ENCODE data around the gene KLF14.
"Not testable (repeated sequence)": the region's sequence is repeated elsewhere in the genome, so short reads cannot be mapped to it uniquely, and the experiment has no call there.

Gene KLF14

DNA sequence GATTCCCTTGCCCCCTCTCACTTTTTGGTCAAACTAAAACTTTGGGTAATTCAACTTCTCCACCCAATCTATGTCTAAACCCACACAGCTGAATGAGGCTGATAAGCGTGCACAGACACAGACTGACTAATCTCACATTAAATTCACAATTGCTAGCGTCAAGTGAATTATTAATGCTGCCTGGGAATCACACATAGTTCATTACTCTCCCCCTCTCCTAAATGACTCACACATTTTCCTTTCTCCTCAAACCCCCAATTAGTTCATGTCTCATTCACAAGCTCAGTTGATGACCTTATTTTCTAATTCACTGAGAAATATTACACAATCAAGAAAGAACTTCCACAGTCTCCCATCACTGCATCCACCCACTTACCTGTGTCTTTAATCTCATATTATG is 14.5 kb downstream of the KLF14 start:
- no peak for DNase-seq (ENCODE audit: low read depth, low spot score)

GRCh38 chr7:130712416-130712815 is 21.6 kb downstream of the KLF14 start:
- DNase-seq (ENCODE audit: low read depth, low spot score): no peak

DNA sequence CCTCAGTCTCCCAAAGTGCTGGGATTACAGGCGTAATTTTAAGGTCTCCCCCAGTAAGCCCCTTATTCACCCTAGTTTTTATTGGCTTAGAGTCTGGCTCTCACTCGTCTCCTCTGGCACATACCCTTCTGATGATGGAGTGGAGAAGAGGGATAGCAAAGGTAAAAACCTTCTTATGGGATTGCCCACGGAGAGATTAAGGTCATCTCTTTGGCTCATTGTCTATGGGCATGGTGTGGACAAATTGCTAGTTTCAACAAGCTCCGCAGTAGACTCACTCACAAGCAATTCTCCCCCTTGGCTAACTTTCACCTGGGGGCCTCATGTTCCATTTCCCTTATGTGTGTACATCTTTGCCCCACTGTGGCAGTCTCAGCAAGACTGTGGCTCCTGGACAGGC is 25.2 kb downstream of the KLF14 start:
- no peak for DNase-seq (ENCODE audit: low read depth, low spot score)

- DNase-seq (ENCODE audit: low read depth, low spot score): no peak
Measured at GRCh38 chr7:130708001-130708400, 26.0 kb downstream of the KLF14 start.

DNA sequence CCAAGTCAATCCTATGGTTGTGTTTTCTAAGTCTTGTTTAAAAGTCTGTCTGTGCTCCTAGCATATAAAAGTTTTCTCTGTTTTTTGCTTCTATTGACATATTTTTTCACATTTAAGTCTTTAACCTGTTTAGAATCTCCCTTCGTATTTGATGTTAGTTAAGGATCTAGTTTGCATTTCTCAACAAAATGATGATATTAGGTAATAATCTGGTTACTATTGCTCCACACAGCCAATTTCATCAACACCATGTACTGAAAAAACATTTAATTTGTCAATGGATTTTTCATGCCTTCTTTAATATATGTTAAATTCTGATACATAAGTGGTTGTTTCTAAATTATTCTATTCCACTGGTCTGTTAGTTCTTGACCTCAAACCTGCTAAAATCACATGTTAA is 30.2 kb downstream of the KLF14 start:
- DNase-seq (ENCODE audit: low read depth, low spot score): no peak

DNA sequence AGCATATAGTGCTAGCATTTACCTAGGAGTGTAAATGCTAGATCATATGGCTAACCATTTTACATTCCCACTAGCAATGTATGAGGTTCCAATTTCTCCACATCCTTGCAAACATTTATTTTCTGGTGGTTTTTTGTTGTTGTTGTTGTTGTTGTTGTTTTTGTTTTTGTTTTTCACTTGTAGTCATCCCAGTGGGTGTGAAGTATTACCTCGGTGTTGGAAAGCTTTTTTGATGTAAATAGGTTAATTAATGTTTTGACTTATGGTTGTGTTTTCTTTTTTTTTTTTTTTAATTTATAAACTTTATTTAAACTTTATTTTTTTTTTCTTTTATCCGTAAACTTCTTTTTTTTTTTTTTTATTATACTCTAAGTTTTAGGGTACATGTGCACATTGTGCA is 32.4 kb downstream of the KLF14 start:
- no peak for DNase-seq (ENCODE audit: low read depth, low spot score)

DNA sequence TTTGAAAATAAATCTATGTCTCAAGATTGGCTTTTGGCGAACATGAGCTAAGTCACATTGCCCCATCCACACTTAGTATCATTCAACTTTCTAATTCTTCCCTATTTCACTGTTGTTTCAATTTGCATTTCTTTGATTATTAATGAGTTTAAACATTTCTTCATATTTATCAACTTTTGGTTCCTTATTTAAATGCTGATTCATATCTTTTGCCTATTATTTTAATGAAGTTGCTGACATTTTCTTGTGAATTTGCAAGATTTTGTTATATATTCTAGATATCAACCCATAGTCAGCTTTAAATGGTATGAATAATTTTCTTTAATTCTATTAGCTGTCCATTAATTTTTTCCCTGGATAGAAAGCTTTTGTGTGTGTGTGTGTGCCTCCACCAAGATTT is 33.2 kb downstream of the KLF14 start:
- DNase-seq (ENCODE audit: low read depth, low spot score): no peak

GRCh38 chr7:130699686-130700085 is 34.3 kb downstream of the KLF14 start:
- no peak for DNase-seq (ENCODE audit: low read depth, low spot score)

DNA sequence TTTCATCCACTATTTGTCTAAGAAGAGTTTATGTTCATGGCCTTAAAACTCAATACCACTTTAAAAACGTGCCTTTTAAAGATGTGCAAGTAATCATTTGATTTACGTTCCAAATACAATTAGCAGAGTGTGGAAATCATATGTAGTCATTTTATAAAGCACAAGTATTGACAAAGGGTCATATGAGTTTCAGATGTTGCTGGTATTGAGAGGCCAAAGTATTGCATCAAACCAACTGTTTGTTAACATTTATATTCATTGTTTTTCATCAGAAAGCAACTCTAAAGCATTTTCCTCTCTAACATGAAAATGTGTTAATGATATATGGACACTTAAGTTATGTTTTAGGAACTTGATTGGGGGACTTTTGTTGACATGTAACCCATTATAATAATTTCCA is 36.2 kb downstream of the KLF14 start:
- DNase-seq (ENCODE audit: low read depth, low spot score): no peak

DNA sequence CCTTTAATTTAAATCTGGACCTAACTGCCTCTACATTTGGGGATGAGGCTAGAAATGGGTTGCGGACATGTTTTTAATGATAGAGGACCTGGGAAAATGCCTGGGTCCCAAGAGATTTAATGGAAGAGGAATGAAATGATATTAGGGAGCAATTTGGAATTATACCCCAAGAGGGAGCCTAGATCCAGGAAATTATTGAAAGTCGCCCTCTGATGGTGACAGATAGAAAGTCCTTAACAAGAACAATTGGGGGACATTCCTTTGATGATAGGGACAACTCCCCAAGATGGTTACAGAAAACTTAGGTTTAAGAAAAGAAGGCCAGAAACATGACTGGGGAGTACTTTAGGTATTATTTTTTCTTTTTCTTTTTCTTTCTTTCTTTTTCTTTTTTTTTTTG is 38.2 kb downstream of the KLF14 start:
- DNase-seq (ENCODE audit: low read depth, low spot score): no peak

GRCh38 chr7:130692396-130692795 is 41.6 kb downstream of the KLF14 start:
- not testable (repeated sequence) for DNase-seq (ENCODE audit: low read depth, low spot score)

- DNase-seq (ENCODE audit: low read depth, low spot score): no peak
Measured at GRCh38 chr7:130689683-130690082, 44.3 kb downstream of the KLF14 start.

- no peak for DNase-seq (ENCODE audit: low read depth, low spot score)
Measured at GRCh38 chr7:130683026-130683425, 51.0 kb downstream of the KLF14 start.
